ENCODE data around the gene HEPACAM.

HEPACAM gene

DNA sequence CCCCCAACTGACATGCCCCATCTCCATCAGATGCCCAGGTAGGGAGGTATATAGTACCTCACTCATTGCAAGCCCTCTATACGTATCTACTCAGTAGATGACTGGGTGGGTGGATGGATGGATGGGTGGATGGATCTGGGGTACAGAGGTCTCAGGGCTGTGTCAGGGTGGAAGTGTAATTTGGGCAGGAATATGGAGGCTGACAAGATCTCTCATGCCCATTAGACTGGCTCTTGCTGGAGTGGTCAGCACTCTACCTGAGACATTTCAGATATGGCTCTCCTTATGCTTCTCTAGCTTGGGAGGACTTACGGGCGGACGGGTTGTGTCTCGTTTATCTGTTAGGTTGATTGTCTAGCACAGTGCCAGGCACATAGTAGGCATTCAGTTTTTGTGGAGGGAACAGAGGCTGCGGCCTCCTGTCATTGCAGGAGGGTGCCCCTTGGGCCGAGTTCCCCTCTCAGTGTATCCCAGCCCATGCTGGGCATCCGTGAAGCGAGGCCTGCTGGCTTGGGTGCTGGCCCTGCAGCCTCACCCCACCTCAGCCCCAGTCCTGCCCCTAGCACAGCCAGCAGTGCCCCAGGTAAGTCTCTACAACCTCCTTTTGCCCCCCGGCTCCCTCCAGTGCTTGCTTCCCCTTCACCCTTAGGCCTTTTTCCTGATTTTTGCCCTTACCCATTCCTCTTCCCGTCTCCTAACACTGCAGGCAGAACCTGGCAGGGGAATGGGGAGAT is 56.9 kb downstream of the HEPACAM start:
- Mint-ChIP-seq H3K36me3 (ENCODE audit: low read depth) (no peaks in the 10 kb centered on the region), H3K4me1 (ENCODE audit: low read depth) (peaks cover 9% of the 10 kb centered on the region), H3K27ac (no peak overlapping the region)

DNA sequence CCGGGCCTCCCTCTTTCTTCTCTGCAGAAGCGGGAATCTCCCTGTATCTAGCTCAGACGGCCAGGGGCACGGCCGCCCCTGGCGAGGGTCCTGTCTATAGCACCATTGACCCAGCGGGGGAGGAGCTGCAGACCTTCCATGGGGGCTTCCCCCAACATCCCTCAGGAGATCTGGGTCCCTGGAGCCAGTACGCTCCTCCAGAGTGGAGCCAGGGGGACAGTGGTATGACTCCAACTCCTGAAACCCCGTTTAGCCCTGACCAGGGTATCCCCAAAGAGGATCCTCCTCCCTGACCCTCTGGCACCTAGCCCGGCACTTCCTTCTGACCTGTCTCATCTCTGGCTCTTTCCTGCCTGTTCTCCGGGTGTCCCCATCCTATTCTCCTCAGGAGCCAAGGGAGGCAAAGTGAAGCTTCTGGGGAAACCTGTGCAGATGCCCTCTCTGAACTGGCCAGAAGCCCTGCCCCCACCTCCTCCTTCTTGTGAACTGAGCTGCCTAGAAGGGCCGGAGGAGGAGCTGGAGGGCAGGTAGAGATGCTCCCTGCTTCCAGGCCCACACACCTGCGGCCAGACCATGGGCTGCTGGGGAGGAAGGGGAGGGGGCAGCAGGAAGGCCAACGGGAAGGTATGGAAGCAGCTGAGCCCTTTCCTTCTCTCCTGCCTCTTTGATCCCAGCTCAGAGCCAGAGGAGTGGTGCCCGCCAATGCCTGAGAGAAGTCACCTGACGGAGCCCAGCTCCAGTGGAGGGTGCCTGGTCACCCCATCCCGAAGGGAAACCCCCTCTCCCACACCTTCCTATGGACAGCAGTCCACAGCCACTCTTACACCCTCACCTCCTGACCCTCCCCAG is 57.7 kb downstream of the HEPACAM start:
- H3K4me3 Mint-ChIP-seq, result peak overlapping the region; percentile 82
- H3K9me3 Mint-ChIP-seq, result no peaks in the 10 kb centered on the region
- H3K4me1 Mint-ChIP-seq (ENCODE audit: low read depth), result peaks cover 9% of the 10 kb centered on the region
- H3K36me3 Mint-ChIP-seq (ENCODE audit: low read depth), result no peaks in the 10 kb centered on the region
- H3K27ac Mint-ChIP-seq, result no peak overlapping the region
- peaks cover 27% of the 10 kb centered on the region for H3K27me3 Mint-ChIP-seq (ENCODE audit: low read depth)
- no peak for DNase-seq (ENCODE audit: low spot score)

More for the DNA sequence above, 56.9 kb downstream of the HEPACAM start:
- DNase-seq (ENCODE audit: low spot score), result no peak
- no peak overlapping the region for H3K4me3 Mint-ChIP-seq
- peaks cover 19% of the 10 kb centered on the region for H3K27me3 Mint-ChIP-seq (ENCODE audit: low read depth)
- H3K9me3 Mint-ChIP-seq, result no peaks in the 10 kb centered on the region

DNA sequence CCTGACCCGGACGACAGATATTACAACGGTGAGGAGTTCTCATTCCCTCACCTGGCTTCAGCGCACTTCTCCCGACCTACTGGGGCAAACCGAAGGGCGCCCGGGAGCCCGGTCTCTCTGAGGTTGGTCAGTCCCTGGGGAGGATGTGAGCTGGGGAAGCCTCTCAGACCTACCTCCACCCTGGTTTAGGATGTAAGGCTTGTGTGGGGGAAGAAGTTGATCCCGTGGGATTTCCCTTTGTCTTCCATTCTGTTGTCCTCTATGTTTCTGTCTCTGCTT is 58.3 kb downstream of the HEPACAM start:
- peaks cover 33% of the 10 kb centered on the region for H3K27me3 Mint-ChIP-seq (ENCODE audit: low read depth)

DNA sequence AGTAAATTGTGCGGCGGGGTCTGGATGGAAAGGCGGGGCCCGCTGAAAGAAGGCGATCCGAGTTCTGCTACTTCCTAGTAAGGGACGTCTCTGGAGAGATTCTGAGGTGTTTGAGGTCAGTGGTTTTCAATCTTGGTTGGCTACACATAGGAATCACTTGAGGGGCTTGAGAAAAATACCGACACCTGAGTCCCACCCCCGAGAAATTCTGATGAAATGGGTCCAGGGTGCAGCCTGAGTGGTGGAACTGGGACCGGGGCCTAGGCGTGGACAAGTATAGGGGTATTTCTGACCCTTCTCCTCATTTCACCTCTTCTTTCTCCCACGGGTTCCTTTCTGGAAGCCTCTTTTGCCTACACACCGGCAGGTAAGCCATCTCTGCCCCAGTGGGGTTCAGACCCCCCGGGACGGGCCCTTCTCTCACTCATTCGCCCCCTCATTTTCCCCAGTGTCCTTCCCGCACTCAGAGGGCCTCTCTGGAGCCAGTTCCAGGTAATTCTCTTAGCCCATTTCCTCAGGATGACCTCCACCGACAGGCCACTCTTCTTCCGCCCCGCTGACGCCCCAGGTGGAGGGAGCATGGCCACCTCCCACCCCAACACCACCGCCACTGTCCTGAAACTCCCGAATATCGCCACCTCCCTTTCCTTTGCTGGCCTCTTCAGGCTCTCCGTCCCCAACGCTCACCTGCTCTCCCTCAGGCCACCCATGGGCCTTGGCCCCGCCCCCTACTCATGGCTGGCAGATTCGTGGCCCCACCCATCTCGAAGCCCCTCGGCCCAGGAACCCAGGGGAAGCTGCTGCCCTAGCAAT is 58.8 kb downstream of the HEPACAM start:
- no peak for DNase-seq (ENCODE audit: low spot score)
- H3K9me3 Mint-ChIP-seq, result no peaks in the 10 kb centered on the region
- H3K36me3 Mint-ChIP-seq (ENCODE audit: low read depth), result no peaks in the 10 kb centered on the region
- H3K27me3 Mint-ChIP-seq (ENCODE audit: low read depth), result peaks cover 38% of the 10 kb centered on the region
- H3K4me3 Mint-ChIP-seq, result peak overlapping the region; percentile 82
- peaks cover 9% of the 10 kb centered on the region for H3K4me1 Mint-ChIP-seq (ENCODE audit: low read depth)
- peak overlapping the region; percentile 80 for H3K27ac Mint-ChIP-seq

More for the DNA sequence above, 58.3 kb downstream of the HEPACAM start:
- Mint-ChIP-seq H3K9me3 (no peaks in the 10 kb centered on the region), H3K36me3 (ENCODE audit: low read depth) (no peaks in the 10 kb centered on the region), H3K4me1 (ENCODE audit: low read depth) (peaks cover 9% of the 10 kb centered on the region), H3K27ac (peak overlapping the region; percentile 80), H3K4me3 (peak overlapping the region; percentile 82)
- DNase-seq (ENCODE audit: low spot score), result no peak

DNA sequence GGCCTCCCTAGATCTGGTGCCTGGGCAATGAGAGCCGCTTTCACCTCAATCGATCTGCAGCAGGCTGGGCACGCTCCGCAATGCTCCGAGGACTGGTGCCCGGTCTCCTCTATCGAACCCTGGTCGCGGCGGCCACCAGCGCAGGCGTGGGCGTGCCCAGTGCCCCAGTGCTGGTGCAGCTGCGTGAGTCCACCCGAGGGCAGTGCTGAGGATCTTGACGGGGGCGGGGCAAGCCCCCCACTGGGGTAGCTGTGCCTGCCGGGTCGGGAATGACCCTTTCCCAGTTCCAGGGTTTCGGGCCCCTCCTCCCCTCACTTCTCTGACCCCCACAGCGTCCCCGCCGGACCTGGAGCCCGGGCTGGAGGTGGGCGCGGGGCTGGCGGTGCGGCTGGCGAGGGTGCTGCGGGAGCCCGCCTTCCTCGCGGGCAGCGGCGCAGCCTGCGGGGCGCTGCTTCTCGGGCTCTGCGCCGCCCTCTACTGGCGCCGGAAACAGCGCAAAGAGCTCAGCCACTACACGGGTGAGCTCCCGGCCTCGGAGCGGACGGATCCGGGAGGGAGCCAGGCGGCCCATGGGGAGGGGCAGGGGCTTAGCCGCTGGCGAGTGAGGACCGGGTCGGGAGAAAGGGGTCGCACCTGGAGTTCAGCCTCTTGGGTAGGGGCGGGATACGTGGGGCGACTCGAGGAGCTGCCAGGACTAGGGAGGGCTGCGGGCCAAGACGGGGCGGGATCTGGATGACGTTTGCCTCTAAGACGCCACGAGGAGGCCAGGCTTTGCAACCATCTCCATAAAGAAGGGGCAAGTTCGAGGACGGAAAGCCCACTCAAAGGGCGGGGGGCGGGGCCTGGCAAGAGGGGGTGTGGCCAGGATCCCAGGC is 59.7 kb downstream of the HEPACAM start:
- Mint-ChIP-seq H3K36me3 (ENCODE audit: low read depth) (no peaks in the 10 kb centered on the region), H3K4me3 (peak overlapping the region; percentile 82), H3K27me3 (ENCODE audit: low read depth) (peaks cover 47% of the 10 kb centered on the region), H3K9me3 (no peaks in the 10 kb centered on the region), H3K4me1 (ENCODE audit: low read depth) (peaks cover 9% of the 10 kb centered on the region), H3K27ac (peak overlapping the region; percentile 80)
- DNase-seq (ENCODE audit: low spot score), result peak; percentile 77

DNA sequence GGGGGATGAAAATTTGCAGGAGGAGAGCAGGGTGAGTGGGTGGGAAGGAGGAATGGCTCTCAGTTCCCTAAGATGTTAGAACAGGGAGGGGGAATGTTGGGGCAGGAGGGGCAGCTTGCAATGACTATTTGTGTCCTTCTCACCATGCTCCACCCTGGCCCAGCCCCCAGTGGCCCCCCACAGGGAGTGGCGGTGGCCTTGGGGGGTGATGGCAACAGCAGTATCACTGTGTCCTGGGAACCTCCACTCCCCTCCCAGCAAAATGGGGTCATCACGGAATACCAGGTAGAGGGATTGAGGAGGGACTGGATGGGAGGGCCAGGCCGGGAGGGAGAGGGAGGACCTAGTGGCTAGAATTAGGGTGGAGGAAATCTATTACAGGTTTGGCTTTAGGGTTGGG is 60.4 kb downstream of the HEPACAM start:
- no peaks in the 10 kb centered on the region for H3K36me3 Mint-ChIP-seq (ENCODE audit: low read depth)
- peak overlapping the region; percentile 51 for H3K4me3 Mint-ChIP-seq
- H3K4me1 Mint-ChIP-seq (ENCODE audit: low read depth), result peaks cover 9% of the 10 kb centered on the region
- no peak overlapping the region for H3K27ac Mint-ChIP-seq
- H3K27me3 Mint-ChIP-seq (ENCODE audit: low read depth), result peaks cover 55% of the 10 kb centered on the region
- DNase-seq (ENCODE audit: low spot score), result no peak
- no peaks in the 10 kb centered on the region for H3K9me3 Mint-ChIP-seq

DNA sequence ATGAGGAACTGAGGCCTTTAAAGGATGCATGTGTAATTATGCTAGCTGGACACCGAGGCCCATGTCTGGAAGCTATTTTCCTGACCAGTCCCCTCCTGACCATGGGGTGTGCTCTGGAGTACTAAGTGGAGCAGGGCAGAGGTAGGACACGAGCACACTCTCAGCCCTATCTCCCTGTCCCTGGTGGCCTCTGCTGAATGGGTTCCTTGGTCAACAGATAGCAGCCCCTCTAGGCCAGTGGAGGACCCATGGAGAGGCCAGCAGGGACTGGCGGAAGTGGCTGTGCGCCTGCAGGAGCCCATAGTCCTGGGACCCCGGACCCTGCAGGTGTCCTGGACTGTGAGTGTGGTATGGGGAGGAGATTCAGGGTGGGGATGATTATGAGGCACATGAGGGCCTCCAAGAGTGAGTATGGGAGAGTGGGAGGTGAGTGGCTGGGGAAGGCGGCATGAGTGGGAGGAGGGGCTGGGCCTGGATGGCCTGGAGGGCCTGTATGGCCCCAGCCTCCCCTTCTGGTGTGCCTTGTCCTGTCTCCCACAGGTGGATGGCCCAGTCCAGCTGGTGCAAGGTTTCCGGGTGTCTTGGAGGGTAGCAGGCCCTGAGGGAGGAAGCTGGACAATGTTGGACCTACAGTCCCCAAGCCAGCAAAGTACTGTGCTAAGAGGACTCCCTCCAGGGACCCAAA is 61.1 kb downstream of the HEPACAM start:
- Mint-ChIP-seq H3K4me3 (peak overlapping the region; percentile 30), H3K27ac (no peak overlapping the region), H3K4me1 (ENCODE audit: low read depth) (peaks cover 9% of the 10 kb centered on the region), H3K36me3 (ENCODE audit: low read depth) (no peaks in the 10 kb centered on the region), H3K27me3 (ENCODE audit: low read depth) (peaks cover 61% of the 10 kb centered on the region), H3K9me3 (no peaks in the 10 kb centered on the region)
- no peak for DNase-seq (ENCODE audit: low spot score)

DNA sequence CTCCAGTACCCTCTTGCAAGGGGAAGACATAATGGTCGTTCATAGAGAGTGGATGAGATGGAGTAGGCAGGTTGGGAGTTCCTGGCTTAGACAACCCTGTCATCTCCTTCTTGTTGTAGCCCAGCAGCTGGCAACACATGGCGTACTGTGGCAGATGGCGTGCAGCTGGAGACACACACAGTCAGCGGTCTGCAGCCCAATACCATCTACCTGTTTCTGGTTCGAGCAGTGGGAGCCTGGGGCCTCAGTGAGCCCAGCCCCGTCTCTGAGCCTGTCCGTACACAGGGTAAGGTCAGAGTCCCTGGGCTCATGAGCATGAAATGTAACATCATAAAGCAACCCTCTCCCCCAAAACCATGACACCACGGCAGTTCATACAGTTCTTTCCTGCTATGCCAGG is 61.9 kb downstream of the HEPACAM start:
- H3K4me3 Mint-ChIP-seq, result no peak overlapping the region
- H3K9me3 Mint-ChIP-seq, result no peaks in the 10 kb centered on the region

DNA sequence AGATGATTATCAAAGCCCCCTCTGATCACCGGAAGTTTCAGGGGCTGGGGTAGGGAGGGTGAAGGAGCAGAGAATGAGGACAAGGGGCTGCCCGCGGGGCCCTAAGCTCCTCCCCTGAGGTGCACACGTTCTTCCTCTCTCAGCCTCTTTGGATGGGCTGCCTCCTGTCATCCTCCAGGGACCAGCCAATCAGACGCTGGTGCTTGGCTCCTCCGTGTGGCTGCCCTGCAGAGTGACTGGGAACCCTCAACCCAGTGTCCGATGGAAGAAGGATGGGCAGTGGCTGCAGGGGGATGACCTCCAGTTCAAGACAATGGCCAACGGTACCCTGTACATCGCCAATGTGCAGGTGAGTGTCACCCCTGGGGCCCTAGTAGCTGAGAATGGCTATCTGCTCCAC is 63.1 kb downstream of the HEPACAM start:
- no peak for DNase-seq (ENCODE audit: low spot score)
- Mint-ChIP-seq H3K4me1 (ENCODE audit: low read depth) (peaks cover 15% of the 10 kb centered on the region), H3K36me3 (ENCODE audit: low read depth) (no peaks in the 10 kb centered on the region), H3K27me3 (ENCODE audit: low read depth) (peaks cover 81% of the 10 kb centered on the region), H3K27ac (no peak overlapping the region), H3K9me3 (no peaks in the 10 kb centered on the region), H3K4me3 (no peak overlapping the region)

More for the DNA sequence above, 61.9 kb downstream of the HEPACAM start:
- Mint-ChIP-seq H3K4me1 (ENCODE audit: low read depth) (peaks cover 9% of the 10 kb centered on the region), H3K27me3 (ENCODE audit: low read depth) (peaks cover 69% of the 10 kb centered on the region), H3K27ac (no peak overlapping the region), H3K36me3 (ENCODE audit: low read depth) (no peaks in the 10 kb centered on the region)
- DNase-seq (ENCODE audit: low spot score), result no peak

DNA sequence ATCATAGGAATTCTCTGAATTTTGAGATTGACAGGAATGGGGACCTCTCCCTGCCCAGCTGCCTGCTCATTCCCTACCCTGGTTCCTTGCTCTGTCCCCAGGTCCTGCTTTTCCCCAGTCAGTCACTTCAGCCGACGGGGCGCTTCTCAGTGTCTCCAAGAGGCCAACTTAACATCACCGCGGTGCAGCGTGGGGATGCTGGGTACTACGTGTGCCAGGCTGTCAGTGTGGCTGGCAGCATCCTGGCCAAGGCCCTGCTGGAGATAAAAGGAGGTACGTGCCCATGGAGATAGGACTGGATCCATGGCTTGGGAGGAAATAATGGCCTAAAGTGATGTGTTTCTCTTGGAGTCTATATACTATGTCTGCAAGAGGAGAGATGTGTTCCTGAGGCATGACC is 63.6 kb downstream of the HEPACAM start:
- H3K4me1 Mint-ChIP-seq (ENCODE audit: low read depth), result peaks cover 13% of the 10 kb centered on the region
- H3K27ac Mint-ChIP-seq, result no peak overlapping the region
- peaks cover 86% of the 10 kb centered on the region for H3K27me3 Mint-ChIP-seq (ENCODE audit: low read depth)
- no peak for DNase-seq (ENCODE audit: low spot score)
- no peak overlapping the region for H3K4me3 Mint-ChIP-seq
- no peaks in the 10 kb centered on the region for H3K36me3 Mint-ChIP-seq (ENCODE audit: low read depth)
- H3K9me3 Mint-ChIP-seq, result no peaks in the 10 kb centered on the region

DNA sequence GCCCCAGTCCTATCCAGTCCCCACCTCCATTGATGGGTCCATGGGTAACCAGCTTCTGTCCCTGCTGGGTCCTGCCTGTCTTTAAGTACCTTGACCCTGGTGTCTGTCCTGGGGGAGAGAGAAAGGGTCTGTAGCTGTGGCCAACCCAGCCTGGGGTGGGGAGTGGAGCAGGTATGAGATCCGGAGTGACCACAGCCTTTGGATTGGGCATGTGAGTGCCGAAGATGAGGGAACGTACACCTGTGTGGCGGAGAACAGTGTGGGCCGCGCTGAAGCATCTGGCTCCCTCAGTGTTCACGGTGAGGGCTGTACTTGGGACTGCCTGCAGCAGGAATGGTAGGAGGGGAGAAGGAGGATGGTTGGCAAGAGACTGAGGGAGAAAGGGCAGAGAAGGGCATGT is 65.4 kb downstream of the HEPACAM start:
- no peak overlapping the region for H3K27ac Mint-ChIP-seq
- no peak for DNase-seq (ENCODE audit: low spot score)
- H3K27me3 Mint-ChIP-seq (ENCODE audit: low read depth), result peaks cover 99% of the 10 kb centered on the region
- H3K9me3 Mint-ChIP-seq, result no peaks in the 10 kb centered on the region
- no peaks in the 10 kb centered on the region for H3K36me3 Mint-ChIP-seq (ENCODE audit: low read depth)
- H3K4me3 Mint-ChIP-seq, result no peak overlapping the region
- peaks cover 7% of the 10 kb centered on the region for H3K4me1 Mint-ChIP-seq (ENCODE audit: low read depth)

DNA sequence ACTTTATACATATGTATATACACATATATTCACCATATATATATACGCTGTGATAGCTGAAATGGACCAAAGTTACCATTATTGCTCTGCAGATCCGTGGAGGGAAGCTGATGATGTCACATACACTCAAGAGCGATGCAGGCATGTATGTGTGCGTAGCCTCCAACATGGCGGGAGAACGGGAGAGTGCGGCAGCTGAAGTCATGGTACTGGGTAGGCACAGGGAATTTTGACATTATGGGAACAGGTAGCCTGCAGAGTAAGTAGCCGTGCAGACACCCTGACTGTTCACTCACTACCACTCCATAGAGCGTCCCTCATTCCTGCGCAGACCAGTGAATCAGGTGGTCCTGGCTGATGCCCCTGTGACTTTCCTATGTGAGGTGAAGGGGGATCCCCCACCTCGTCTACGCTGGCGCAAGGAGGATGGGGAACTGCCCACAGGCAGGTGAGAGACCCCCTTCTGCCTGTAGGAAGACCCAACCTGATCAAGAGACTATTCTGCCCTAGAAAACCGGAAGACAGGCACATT is 65.9 kb downstream of the HEPACAM start:
- Mint-ChIP-seq H3K4me3 (no peak overlapping the region), H3K27me3 (ENCODE audit: low read depth) (peaks cover 97% of the 10 kb centered on the region), H3K27ac (no peak overlapping the region), H3K36me3 (ENCODE audit: low read depth) (no peaks in the 10 kb centered on the region), H3K4me1 (ENCODE audit: low read depth) (peaks cover 6% of the 10 kb centered on the region), H3K9me3 (no peaks in the 10 kb centered on the region)
- DNase-seq (ENCODE audit: low spot score), result no peak

DNA sequence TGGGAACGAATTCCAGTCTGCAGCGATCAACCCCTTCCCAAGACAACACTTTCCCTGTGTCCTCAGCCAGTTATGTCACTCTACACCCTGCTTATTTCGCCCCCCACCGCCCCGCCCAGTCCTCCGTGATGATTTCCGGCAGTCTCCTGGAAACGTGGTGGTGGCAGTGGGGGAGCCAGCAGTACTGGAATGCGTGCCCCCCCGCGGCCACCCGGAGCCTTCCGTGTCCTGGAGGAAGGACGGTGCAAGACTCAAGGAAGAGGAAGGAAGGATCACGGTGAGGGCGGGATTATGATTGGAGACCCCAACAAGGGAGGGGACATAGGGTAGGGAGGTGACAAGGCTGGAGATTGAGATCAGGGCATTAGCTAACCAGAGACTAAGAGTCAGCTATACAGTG is 66.5 kb downstream of the HEPACAM start:
- H3K4me1 Mint-ChIP-seq (ENCODE audit: low read depth), result peaks cover 6% of the 10 kb centered on the region
- H3K4me3 Mint-ChIP-seq, result no peak overlapping the region
- no peaks in the 10 kb centered on the region for H3K36me3 Mint-ChIP-seq (ENCODE audit: low read depth)
- peaks cover 97% of the 10 kb centered on the region for H3K27me3 Mint-ChIP-seq (ENCODE audit: low read depth)
- no peak overlapping the region for H3K27ac Mint-ChIP-seq
- DNase-seq (ENCODE audit: low spot score), result no peak
- H3K9me3 Mint-ChIP-seq, result no peaks in the 10 kb centered on the region
